NCI-H2107 (cell line): ENCODE data around the gene EVI5L.

ENCODE experiments used
- DNase-seq: peaks from one replicate; lab custom pipeline; 2025; lab: John Stamatoyannopoulos, UW

Gene EVI5L

GRCh38 chr19:7817801-7818200, 12.2 kb upstream of the EVI5L start:
- DNase-seq: no peak

- no peak for DNase-seq
Observed at GRCh38 chr19:7818806-7819205, 11.2 kb upstream of the EVI5L start.

GRCh38 chr19:7819337-7819736, 10.7 kb upstream of the EVI5L start:
- DNase-seq: no peak

- DNase-seq: no peak
Observed at GRCh38 chr19:7820588-7820987, 9.4 kb upstream of the EVI5L start.

GRCh38 chr19:7822910-7823515, 7.0 kb upstream of the EVI5L start:
- DNase-seq: no peak

- no peak for DNase-seq
Observed at GRCh38 chr19:7823686-7824301, 6.2 kb upstream of the EVI5L start.

GRCh38 chr19:7829166-7829520, 875 bp upstream of the EVI5L start:
- no peak for DNase-seq

GRCh38 chr19:7830272-7830771, 304 bp downstream of the EVI5L start:
- no peak for DNase-seq

- DNase-seq: no peak
Observed at GRCh38 chr19:7830823-7831222, 805 bp downstream of the EVI5L start.

GRCh38 chr19:7831452-7831851, 1.4 kb downstream of the EVI5L start:
- DNase-seq: no peak

GRCh38 chr19:7832009-7832408, 2.0 kb downstream of the EVI5L start:
- DNase-seq: no peak

- no peak for DNase-seq
Observed at GRCh38 chr19:7832781-7833180, 2.8 kb downstream of the EVI5L start.

- DNase-seq: no peak
Observed at GRCh38 chr19:7833225-7834099, 3.4 kb downstream of the EVI5L start.

GRCh38 chr19:7839476-7839875, 9.5 kb downstream of the EVI5L start:
- DNase-seq: no peak

- DNase-seq: no peak
Observed at GRCh38 chr19:7840629-7841028, 10.6 kb downstream of the EVI5L start.

- no peak for DNase-seq
Observed at GRCh38 chr19:7841751-7842660, 12.0 kb downstream of the EVI5L start.

GRCh38 chr19:7842661-7843294, 12.8 kb downstream of the EVI5L start:
- DNase-seq: no peak

GRCh38 chr19:7843521-7843920, 13.5 kb downstream of the EVI5L start:
- DNase-seq: no peak

- DNase-seq: no peak
Observed at GRCh38 chr19:7844405-7844804, 14.4 kb downstream of the EVI5L start.

- no peak for DNase-seq
Observed at GRCh38 chr19:7844951-7845350, 14.9 kb downstream of the EVI5L start.

- DNase-seq: no peak
Observed at GRCh38 chr19:7845390-7846154, 15.6 kb downstream of the EVI5L start.
